Activated T-helper 2 cell treated with anti-CD3 and anti-CD28 coated beads, Interferon-gamma antibody, Interleukin-2, Interleukin-4, amounts not matched to agents 10 μg/mL and 5 μg/mL and 100 μg/mL, durations not matched to agents 14 hours and 24 hours and 36 hours (primary cell): ENCODE results near the gene MYZAP. TPM values are rescaled to one million over a fixed set of nuclear protein-coding genes. Genes with fewer than 3 reads are reported as not detected.

Source experiments
- DNase-seq: peaks from one replicate; pipeline ENCODE4 v3.0.0; 2021; ENCODE audit warnings: low spot score
- H3K27ac Mint-ChIP-seq: one replicate; pipeline ENCODE4 v1.8.0; 2021; ENCODE audit warnings: mixed read lengths
- H3K27me3 Mint-ChIP-seq: one replicate; pipeline ENCODE4 v1.8.0; 2021; ENCODE audit warnings: low read depth, mixed read lengths
- H3K36me3 Mint-ChIP-seq: one replicate; pipeline ENCODE4 v1.8.0; 2021; ENCODE audit warnings: low read depth, mixed read lengths
- H3K4me1 Mint-ChIP-seq: one replicate; pipeline ENCODE4 v1.8.0; 2021; ENCODE audit warnings: low read depth, mixed read lengths
- H3K4me3 Mint-ChIP-seq: one replicate; pipeline ENCODE4 v1.8.0; 2021; ENCODE audit warnings: low read depth, mild to moderate bottlenecking, moderate library complexity, mixed read lengths
- H3K9me3 Mint-ChIP-seq: one replicate; pipeline ENCODE4 v1.8.0; 2021; ENCODE audit warnings: mixed read lengths
- intact Hi-C: fragments of 100-400 bp; cut with micrococcal nuclease; formaldehyde crosslinking; loops from one replicate; pipeline ENCODE4 v1.15.1; 2023
- total RNA-seq: library from RNA; stranded (reverse); gene quantifications from 2 replicates; pipeline ENCODE4 v1.2.3, GENCODE V29; 2022

The MYZAP gene
- total RNA-seq, 1 donor from 2014 or later: not detected

DNA sequence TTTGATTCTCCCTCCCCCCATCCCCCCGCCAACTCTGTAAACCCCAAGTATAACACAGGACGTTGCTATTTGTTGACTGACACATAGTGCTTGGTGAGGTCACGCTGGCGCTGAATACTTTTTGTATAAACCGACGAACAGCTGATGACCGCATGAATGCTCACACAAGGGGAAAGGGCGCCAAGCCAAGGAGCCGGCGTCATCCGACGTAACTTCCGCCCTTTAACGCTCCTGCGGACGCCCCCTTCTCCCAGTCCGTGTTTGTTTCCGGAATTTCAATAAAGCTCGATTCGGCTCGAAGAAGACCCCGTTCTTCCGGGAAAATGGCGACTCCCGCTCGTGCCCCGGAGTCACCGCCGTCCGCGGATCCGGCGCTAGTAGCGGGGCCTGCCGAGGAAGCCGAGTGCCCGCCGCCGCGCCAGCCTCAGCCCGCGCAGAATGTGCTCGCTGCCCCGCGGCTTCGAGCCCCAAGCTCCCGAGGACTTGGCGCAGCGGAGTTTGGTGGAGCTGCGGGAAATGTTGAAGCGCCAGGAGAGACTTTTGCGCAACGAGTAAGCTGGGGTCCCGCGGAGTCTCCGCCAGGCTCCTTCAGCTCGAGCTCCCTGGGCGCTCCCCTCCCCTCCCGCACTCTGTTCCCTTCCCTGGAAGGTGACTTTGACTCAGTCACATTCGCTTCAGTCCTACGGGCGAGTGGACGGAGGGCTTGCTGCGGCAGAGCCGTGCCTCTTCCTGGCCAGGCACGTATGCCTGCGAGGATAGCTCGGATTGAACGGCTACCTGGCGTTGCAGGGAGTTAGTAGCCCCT is 114.9 kb downstream of the MYZAP start, which contains the start of gene POLR2M:
Gene POLR2M, plus strand, starts transcription at position 310 of the 805 bp plus-strand sequence. Its CDS starts 129 bp downstream, at position 439.
- no peaks in the 10 kb centered on the region for H3K9me3 Mint-ChIP-seq
- H3K27ac Mint-ChIP-seq: peak within 1 kb of the TSS; percentile 89
- DNase-seq: peak; percentile 88
- H3K4me3 Mint-ChIP-seq: peak within 1 kb of the TSS; percentile 89
- H3K4me1 Mint-ChIP-seq: peaks cover 55% of the 10 kb centered on the region
- peaks cover 5% of the 10 kb centered on the region for H3K27me3 Mint-ChIP-seq
- H3K36me3 Mint-ChIP-seq: peaks cover 41% of the 10 kb centered on the region
- intact Hi-C loops: loop anchor here (2.0 kb wide), 1 partner anchor 146 kb away; no protein-coding TSS in a partner anchor

DNA sequence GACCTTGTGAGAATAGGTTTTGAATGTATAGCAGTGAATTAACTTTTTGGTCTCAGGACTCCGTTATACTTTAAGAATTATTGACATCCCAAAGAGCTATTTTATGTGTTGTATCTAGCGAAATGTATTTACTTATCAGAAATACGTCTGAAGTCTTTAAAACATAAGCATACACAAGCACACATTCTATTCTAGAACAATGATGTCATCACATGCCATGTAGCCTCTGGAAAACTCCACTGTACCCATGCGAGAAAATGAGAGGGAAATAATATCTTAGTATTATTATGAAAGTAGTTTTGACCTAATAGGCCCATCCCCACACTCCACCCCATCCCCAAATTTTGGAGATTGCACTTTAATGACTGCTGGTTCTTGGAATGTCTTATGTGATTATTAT is 116.3 kb downstream of the MYZAP start:
- H3K9me3 Mint-ChIP-seq: no peaks in the 10 kb centered on the region
- H3K36me3 Mint-ChIP-seq: peaks cover 52% of the 10 kb centered on the region
- DNase-seq: no peak
- H3K27me3 Mint-ChIP-seq: peaks cover 2% of the 10 kb centered on the region
- peak overlapping the region; percentile 5 for H3K27ac Mint-ChIP-seq
- H3K4me3 Mint-ChIP-seq: peak overlapping the region; percentile 89
- intact Hi-C loops: no loop called here
- peaks cover 53% of the 10 kb centered on the region for H3K4me1 Mint-ChIP-seq

DNA sequence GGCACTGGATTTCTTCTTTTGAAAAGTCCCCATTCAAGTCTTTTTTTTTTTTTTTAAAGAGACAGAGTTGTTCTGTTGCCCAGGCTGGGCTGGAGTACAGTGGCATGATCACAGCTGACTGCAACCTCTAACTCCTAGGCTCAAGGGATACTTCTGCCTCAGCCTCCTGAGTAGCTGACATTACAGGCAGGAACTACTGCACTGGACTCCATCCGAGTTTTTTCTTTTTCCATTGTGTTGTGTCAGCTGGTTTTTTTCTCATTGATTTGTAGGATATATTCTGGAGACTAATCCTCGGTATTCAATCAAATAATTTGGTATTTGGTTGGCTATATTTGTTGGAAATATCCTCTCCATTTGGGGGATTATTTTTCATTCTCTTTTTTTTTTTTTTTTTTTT is 126.6 kb downstream of the MYZAP start:
- peaks cover 4% of the 10 kb centered on the region for H3K4me1 Mint-ChIP-seq

DNA sequence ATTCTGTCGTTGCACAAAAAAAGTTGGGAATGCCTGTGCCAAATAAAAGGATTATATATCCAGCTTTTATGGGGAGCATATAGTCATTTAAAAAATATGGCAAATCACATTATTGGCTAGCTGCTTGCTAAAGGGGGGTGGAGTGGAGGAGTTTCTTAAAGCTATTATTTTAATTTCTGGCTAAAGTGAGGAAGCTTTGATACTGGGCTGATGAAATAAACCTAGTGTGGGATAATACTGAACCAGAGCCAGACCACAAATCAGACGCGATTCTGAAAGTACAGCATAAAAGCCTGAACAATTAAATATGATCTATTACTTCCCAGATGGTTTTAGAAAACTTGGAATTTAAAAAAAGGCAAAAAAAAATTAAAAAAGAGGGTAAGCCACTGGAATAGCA is 129.2 kb downstream of the MYZAP start:
- no peak overlapping the region for H3K4me3 Mint-ChIP-seq

More for the DNA sequence above, 126.6 kb downstream of the MYZAP start:
- intact Hi-C loops: no loop called here
- Mint-ChIP-seq H3K4me3 (no peak overlapping the region), H3K27ac (no peak overlapping the region), H3K9me3 (peaks cover 3% of the 10 kb centered on the region), H3K27me3 (no peaks in the 10 kb centered on the region), H3K36me3 (peaks cover 59% of the 10 kb centered on the region)
- no peak for DNase-seq

DNA sequence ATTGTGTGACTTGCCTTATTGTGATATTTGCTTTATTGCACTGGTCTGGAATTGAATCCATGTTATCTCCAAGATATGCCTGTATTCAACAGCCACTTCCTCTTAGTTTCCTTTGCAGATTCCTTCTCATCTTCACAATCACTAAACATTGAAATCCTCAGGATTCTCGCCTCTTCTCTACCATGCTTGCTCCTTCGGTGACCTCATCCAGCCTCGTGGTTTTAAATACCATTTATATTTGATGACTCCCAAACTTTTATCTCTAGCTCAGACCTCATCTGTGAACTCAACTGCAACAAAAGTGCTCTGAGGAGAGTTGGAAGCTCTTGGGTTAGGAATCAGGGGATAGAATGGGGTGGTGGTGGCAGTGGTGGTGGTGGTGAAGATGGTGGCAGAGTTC is 134.7 kb downstream of the MYZAP start:
- Mint-ChIP-seq H3K4me1 (no peaks in the 10 kb centered on the region), H3K4me3 (no peak overlapping the region), H3K27ac (no peak overlapping the region), H3K9me3 (peaks cover 9% of the 10 kb centered on the region), H3K27me3 (no peaks in the 10 kb centered on the region), H3K36me3 (peaks cover 10% of the 10 kb centered on the region)
- no peak for DNase-seq
- intact Hi-C loops: no loop called here

More for the DNA sequence above, 129.2 kb downstream of the MYZAP start:
- no peaks in the 10 kb centered on the region for H3K27me3 Mint-ChIP-seq
- H3K4me1 Mint-ChIP-seq: no peaks in the 10 kb centered on the region
- no peak for DNase-seq
- intact Hi-C loops: no loop called here
- H3K27ac Mint-ChIP-seq: no peak overlapping the region
- peaks cover 46% of the 10 kb centered on the region for H3K36me3 Mint-ChIP-seq
- peaks cover 12% of the 10 kb centered on the region for H3K9me3 Mint-ChIP-seq

DNA sequence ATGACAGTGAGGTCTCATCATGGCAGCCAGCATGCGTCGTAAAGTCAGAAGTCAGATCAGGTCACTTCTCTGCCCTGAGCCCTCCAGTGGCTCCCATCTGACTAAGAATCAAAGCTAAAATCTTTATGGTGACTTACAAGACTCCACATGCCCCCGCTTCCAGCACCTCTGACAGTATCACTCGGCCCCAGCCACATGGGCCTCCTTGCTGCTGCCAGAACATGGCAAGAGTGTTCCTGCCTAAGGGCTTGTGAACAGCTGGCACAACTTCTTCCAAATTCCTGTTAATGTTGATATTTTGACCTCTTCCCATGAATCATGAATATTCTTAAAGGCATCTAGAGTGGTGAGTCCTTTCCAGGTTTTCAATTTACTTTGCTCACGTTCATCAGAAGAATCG is 135.3 kb downstream of the MYZAP start:
- no peak overlapping the region for H3K27ac Mint-ChIP-seq
- H3K27me3 Mint-ChIP-seq: no peaks in the 10 kb centered on the region
- DNase-seq: no peak
- no peaks in the 10 kb centered on the region for H3K4me1 Mint-ChIP-seq
- no peak overlapping the region for H3K4me3 Mint-ChIP-seq
- peaks cover 10% of the 10 kb centered on the region for H3K36me3 Mint-ChIP-seq
- peaks cover 9% of the 10 kb centered on the region for H3K9me3 Mint-ChIP-seq
- intact Hi-C loops: no loop called here

DNA sequence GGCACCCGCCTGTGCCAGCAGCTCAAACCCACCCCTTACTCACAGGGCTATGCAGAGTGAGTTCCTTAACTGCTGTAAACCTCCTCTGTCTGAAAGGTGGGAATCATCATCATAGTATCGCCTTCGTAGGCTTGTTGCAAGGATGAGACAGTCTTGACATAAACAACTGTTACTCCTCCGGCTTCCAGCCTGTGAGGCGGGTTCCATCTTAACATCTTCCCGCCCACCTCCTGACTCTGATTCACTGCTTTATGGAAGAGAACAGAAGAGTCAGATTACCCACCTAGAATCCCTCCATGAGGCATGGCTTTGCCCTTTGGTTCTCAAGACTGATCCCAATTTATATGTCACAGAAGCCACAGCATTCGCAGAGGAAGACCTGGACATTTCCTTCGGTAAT is 136.7 kb downstream of the MYZAP start:
- Mint-ChIP-seq H3K4me3 (no peak overlapping the region), H3K36me3 (peaks cover 7% of the 10 kb centered on the region), H3K27me3 (peaks cover 6% of the 10 kb centered on the region), H3K4me1 (no peaks in the 10 kb centered on the region), H3K9me3 (peaks cover 9% of the 10 kb centered on the region), H3K27ac (no peak overlapping the region)
- no peak for DNase-seq
- intact Hi-C loops: no loop called here

DNA sequence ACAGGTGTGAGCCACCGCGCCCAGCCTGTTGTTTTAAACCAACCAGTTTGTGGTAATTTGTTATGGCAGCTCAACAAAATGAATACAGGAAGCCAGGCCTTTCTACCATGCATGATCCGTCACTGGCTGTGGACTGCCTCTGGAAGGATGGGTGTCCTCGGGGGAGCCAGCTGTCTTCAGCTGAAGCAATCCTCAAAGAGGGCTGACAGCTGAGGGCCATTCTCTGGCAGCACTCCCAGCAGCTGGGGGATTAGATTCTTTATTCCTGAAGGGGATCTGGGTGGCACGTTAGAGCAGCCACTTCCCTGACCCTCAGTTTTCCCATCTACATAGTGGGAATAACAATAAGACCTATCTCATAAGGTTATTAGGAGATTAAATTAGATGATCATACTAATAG is 139.2 kb downstream of the MYZAP start:
- H3K9me3 Mint-ChIP-seq: no peaks in the 10 kb centered on the region
- no peak for DNase-seq
- intact Hi-C loops: loop anchor here (5.0 kb wide), 1 partner anchor 131 kb away; no protein-coding TSS in a partner anchor
- no peak overlapping the region for H3K27ac Mint-ChIP-seq
- no peak overlapping the region for H3K4me3 Mint-ChIP-seq
- H3K4me1 Mint-ChIP-seq: no peaks in the 10 kb centered on the region
- peaks cover 6% of the 10 kb centered on the region for H3K27me3 Mint-ChIP-seq
- no peaks in the 10 kb centered on the region for H3K36me3 Mint-ChIP-seq

DNA sequence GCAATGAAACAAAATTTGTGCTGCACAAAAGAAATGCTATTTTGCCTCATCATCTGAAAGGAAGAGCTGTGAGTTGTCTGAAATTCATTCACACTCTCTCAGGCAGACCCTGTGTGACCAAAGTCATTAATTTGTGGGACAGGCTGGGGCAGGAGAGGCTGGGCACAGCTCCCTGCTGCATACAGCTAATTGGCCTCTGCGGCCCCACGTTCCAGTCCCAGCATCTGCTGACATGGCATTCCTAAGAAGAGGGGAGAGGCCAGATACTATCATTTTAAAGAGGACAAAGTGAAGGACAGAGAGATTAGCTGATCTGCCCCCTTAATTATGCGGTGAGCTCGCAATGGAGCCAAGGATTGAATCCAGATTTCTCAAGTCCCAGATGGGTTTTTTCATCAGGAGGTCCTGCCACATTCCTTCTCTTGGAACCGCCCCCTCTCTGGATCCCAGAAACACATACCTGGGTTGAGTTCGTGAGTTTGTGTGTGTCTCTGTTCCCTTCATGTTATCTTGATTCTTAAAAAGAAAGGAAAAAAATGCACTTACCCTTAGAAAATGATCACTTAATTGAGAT is 139.9 kb downstream of the MYZAP start:
- intact Hi-C loops: loop anchor here (5.0 kb wide), 1 partner anchor 131 kb away; no protein-coding TSS in a partner anchor
- no peaks in the 10 kb centered on the region for H3K4me1 Mint-ChIP-seq
- no peak overlapping the region for H3K4me3 Mint-ChIP-seq

DNA sequence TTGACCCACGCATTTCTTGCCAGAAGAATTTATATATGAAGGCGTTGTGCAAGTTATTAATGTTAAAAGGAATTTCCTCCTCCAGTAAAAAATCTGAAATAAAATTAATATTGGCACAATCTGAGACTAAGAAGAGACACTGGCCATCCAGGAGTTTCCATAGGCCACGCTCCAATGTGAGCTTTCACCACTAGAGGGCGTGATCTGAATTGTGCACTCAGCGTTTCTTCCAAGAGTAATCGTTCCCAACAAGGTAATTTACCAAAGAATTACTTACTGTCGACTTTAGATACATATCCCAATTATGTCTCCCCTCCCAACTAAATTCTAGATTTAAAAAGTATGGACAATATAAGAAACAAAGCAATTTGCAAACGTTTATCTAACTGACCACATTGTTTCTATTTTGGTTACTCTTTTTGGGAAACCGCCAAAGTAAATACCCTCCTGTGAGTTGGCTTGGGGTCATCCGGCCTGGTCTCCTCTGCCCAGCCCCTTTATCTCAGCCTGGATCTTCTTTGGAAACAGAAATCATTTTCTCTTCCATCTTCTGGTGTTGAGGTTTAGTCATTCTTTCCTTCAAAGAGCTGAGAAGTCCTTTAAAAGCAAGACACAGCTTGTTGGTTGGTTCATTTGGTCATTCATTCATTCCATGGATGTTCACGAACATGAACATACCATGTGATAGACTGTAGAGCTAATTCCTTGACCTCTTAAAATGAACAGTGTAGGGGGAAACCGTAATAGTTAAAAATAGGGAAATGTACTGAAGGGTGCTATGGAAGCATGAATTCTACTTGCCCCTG is 141.0 kb downstream of the MYZAP start:
- Mint-ChIP-seq H3K27ac (no peak overlapping the region), H3K4me3 (no peak overlapping the region), H3K27me3 (peaks cover 6% of the 10 kb centered on the region), H3K9me3 (no peaks in the 10 kb centered on the region), H3K4me1 (peaks cover 3% of the 10 kb centered on the region), H3K36me3 (no peaks in the 10 kb centered on the region)
- peak; percentile 20 for DNase-seq
- intact Hi-C loops: loop anchor here (5.0 kb wide), 1 partner anchor 130 kb away; no protein-coding TSS in a partner anchor

More for the DNA sequence above, 139.9 kb downstream of the MYZAP start:
- Mint-ChIP-seq H3K27ac (no peak overlapping the region), H3K27me3 (peaks cover 6% of the 10 kb centered on the region), H3K36me3 (no peaks in the 10 kb centered on the region), H3K9me3 (no peaks in the 10 kb centered on the region)
- no peak for DNase-seq

DNA sequence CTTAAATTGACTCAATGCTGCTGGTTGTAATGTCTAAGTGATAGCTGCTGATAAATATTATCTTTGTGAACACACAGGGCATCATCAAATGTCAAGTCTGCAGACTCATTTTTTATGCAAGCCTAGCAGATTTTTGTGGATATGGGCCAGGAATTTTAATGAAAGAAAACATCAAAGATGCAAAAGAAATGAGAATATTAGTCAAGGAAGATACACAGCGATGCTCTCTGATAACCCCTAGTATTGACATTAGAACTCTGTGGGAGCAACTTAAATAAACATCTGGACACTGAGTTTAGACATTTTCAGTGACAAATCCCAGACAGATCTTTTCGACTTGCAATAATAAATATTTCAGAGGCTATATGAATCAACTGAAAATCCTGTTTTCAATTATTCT is 143.2 kb downstream of the MYZAP start:
- DNase-seq: no peak
- Mint-ChIP-seq H3K4me1 (peaks cover 4% of the 10 kb centered on the region), H3K9me3 (no peaks in the 10 kb centered on the region), H3K27ac (no peak overlapping the region), H3K4me3 (no peak overlapping the region), H3K27me3 (peaks cover 6% of the 10 kb centered on the region), H3K36me3 (no peaks in the 10 kb centered on the region)
- intact Hi-C loops: loop anchor here (5.0 kb wide), 1 partner anchor 127 kb away; no protein-coding TSS in a partner anchor
